CD4-positive, alpha-beta T cell treated with Interleukin-12 subunit alpha and Interleukin-12 subunit beta, for 1 hour (primary cell): ENCODE data around the gene SLC2A6.

Experiments
- DNase-seq: peaks from one replicate; pipeline ENCODE4 v3.0.0-alpha.2; 2020

The SLC2A6 gene

GRCh38 chr9:133495327-133496293 is 16.7 kb upstream of the SLC2A6 start:
- DNase-seq = no peak

GRCh38 chr9:133494636-133495326 is 15.9 kb upstream of the SLC2A6 start:
- DNase-seq = no peak

DNA sequence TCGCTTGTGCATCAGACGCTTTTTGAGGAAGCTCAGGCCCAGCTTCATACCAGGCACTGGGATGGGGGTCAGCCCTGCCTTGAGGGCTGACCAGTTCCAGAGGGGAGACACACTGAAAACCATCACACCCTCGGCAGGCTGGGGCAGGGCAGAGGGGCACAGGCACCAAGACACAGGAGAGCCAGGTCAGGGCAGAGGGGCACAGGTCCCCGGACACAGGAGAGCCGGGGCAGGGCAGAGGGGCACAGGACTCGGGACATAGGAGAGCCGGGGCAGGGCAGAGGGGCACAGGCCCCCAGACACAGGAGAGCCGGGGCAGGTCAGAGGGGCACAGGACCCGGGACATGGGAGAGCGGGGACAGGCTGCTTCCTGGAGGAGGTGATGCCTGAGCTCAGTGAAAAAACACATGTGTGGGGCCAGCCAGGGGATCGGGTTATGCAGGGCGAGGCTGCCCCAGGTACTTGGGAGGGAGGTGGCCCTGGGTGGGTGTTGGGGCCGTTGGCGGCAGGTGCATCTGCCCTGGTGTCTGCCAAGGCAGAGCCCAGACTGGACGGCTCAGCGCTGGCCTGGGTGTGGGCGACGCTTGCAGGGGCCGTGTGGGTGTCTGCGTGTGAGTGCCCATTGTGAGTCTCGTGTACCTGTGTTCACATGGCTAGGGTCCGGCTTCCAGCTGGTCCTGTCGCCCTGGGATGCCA is 15.1 kb upstream of the SLC2A6 start:
- no peak for DNase-seq

DNA sequence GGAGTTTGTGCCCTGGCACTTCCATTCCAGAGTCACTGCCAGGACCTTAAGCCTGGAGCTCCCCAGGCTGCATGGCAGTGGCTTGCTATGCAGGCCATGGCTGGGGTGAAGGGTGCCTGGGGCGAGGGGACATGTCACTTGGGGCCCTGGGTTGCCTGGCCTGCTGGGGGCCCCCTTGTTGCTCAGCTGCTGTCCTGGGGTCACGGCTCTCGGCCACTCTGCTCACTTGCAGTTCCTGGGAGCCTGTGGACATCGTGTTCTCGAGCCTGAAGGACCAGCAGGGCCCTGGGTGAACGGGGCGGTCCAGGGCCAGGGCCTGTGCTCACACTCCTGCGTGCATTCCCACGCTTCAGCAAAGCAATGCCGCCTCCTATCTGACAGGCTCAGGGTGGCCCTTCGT is 14.5 kb upstream of the SLC2A6 start:
- DNase-seq = no peak

GRCh38 chr9:133492061-133493021 is 13.4 kb upstream of the SLC2A6 start:
- DNase-seq = no peak

GRCh38 chr9:133491656-133491925 is 12.7 kb upstream of the SLC2A6 start:
- no peak for DNase-seq

DNA sequence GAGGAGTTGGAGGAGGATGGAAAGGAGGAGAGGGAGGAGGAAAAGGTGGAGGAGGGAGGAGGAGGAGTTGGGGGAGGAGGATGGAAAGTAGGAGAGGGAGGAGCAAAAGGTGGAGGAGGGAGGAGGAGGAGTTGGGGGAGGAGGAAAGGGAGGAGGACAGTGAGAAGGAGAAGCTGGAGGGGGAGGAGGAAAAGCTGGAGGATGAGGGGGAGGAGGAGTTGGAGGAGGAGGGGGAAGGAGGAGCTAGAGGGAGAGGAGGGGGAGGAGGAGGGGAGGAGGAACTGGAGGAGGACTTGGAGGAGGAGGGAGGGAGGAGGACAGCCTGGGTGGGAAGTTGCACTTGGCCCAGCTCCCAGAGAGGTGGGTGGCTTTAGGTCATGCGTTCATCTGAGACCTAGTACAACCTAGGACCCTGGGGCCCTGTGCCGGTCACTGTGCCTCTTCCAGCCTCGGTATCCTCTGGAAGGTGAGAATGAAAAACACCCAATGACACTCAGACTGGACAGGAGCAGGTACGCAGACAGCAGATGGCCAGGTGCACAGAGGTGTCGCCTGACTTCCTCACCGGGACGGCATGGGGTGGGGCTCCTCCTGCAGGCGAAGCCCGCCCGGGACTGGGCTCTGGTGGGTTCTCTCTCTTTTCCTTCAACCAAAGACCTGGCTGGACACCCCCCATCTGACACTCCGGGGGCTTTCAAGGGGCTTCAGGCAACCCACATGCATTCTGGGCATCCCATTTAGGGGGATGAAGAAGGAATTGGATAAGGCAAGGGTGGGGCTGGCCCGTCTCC is 12.2 kb upstream of the SLC2A6 start:
- DNase-seq = no peak

DNA sequence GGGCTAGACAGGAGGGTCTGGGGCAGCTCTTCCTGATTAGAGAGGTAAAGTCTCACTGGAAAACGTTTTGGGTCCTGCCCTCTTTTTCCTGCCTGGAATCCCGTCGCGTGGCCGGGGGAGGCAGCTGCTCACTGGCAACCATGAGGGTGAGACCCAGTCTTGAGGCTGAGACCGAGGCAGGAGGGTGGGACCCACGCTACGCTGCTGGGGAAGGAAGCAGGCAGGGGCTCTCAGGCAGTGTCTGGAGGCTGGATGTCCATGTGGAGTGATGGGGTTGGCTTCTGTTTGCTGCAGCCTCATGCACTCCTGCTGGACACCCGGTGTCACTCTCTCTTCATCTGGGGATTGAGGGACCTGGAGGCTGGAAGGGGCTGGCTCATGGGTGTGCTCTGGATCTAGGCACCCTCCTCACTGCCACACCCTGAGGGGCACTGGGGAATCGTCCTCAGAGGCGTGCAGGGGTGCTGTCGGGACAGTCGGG is 11.3 kb upstream of the SLC2A6 start:
- no peak for DNase-seq

GRCh38 chr9:133489253-133490190 is 10.6 kb upstream of the SLC2A6 start:
- DNase-seq = no peak

GRCh38 chr9:133488686-133489252 is 9.9 kb upstream of the SLC2A6 start:
- no peak for DNase-seq

DNA sequence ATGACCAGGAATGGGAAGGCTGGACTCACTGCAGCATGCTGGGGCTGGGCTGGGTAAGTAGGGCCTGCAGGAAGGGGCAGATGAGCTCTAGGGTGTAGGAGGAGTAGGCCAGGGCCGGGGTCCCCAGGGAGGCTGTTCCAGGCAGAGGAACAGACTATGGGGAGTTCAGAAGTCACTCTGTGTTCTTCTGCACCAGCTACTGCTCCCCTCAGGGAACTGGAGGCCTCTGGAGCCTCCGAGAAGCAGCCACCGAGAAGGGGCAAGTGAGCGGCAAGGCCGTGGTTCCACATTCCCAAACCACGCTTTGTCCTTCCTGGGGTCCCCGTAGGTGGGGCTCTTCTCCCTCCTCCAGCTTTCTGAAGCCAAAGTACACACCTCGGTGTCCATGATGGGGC is 8.4 kb upstream of the SLC2A6 start:
- no peak for DNase-seq

- DNase-seq = no peak
These were observed 6.8 kb upstream of the SLC2A6 start for GRCh38 chr9:133485531-133486260.

GRCh38 chr9:133484671-133485437 is 6.0 kb upstream of the SLC2A6 start:
- DNase-seq = no peak

- no peak for DNase-seq
These were observed 4.7 kb upstream of the SLC2A6 start for GRCh38 chr9:133483611-133484010.

DNA sequence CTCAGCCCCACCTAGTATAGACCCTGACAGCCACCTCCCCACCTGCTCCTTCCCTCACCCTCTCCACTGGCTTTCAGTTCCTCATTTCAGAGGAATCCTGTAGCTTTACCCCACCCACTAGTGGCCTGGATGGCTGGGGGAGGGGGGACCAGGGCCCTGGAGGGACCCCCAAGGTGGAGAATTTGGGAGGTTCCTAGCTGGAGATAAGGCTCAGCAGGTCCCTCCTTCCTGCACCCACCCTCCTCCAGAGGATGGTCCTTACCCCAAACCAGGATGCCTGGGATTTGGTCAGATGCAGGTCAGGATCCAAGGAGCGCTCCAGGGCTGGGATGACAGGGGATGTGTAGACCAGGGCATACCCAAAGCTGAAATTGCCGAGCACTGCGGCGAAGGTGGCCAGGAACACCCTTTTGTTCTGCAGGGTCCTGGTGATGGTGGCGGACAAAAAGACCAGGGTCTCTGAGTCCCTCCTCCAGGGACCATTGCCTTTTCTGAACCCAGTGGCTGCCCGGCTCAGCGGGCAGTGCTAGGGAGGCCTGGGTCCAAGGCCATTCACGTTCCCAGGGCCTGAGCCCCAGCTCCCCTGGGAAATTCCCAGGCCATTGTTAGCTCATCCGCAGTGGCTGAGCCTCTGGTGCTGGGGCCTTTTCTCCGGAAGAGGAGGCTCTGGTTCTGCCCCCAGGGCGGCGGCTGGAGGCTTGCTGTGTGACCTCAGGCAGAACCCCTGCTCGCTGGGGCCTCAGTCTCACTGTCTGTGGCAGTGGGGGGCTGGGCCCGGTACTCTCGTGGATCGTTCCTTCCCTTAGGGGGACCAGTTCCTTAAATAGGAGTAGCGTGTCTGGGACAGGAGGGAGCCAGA is 678 bp downstream of the SLC2A6 start:
- DNase-seq = peak; percentile 22

DNA sequence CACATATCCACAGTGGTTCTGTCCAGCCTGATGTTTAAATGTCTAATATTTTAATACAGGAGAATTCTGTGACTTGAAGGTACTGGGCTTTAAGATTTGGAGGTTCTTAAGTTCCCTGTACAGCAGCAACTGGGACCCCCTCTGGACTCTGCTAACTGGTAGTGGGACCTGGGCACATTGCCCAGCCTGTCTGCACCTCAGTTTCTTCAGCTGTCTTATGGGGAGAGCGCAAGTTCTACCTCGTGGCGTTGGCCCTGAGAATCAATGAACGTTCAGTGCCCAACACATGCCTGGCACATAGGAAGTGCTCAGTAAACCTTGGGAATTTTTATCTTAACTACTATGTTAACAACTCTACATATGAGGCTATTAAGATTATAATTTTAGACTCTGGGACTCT is 1.4 kb downstream of the SLC2A6 start:
- no peak for DNase-seq

GRCh38 chr9:133476941-133477340 is 2.0 kb downstream of the SLC2A6 start:
- DNase-seq = no peak
